C4-2B (cell line): ENCODE data around the gene TBXT.

Experiments used
- H3K27ac ChIP-seq: fragments of 450-650 bp; 2 replicates; pipeline ENCODE4 v1.5.1; 2017
- ZFX ChIP-seq: fragments of 450-650 bp; IDR thresholded peaks from 2 replicates; pipeline ENCODE4 v1.6.1; 2017
- TF ChIP-seq, protein P1 (sequence below): fragments of 450-650 bp; conservative IDR thresholded peaks from 2 replicates; pipeline ENCODE4 v1.5.1; 2017; ENCODE audit warnings: mild to moderate bottlenecking

TBXT gene

DNA sequence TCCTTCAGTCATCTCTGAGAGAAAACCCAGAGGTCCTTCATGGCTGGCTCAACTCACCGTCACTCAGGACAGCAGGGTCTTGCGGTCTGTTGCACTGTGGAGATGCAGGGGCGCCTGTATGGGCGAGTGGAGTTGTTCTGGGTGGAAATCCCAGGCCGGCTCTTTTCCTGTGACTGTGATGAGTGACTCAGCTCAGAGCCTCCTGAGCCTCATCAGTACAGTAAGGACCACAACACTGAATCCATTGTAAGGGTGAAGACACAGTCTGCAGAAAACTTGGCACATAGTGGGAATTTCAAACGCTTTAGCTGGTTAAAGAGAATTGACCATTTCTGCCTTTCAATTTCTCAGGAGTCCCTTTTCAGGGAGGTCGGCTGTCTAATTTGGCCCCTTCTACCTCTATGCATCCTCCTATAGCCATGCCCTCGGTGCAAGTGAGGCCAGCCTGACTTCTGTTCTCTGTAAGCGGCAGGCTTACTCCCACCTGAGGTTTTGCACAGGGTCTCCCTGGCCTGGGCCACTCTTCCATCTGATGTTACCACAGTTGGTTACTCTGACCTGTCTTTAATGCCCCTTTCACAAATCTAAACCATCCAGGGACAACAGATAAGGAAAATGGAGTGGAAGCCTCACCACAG, 35.5 kb upstream of the TBXT start:
- no peak for TF ChIP-seq ZFX
- TF ChIP-seq, protein P1, sequence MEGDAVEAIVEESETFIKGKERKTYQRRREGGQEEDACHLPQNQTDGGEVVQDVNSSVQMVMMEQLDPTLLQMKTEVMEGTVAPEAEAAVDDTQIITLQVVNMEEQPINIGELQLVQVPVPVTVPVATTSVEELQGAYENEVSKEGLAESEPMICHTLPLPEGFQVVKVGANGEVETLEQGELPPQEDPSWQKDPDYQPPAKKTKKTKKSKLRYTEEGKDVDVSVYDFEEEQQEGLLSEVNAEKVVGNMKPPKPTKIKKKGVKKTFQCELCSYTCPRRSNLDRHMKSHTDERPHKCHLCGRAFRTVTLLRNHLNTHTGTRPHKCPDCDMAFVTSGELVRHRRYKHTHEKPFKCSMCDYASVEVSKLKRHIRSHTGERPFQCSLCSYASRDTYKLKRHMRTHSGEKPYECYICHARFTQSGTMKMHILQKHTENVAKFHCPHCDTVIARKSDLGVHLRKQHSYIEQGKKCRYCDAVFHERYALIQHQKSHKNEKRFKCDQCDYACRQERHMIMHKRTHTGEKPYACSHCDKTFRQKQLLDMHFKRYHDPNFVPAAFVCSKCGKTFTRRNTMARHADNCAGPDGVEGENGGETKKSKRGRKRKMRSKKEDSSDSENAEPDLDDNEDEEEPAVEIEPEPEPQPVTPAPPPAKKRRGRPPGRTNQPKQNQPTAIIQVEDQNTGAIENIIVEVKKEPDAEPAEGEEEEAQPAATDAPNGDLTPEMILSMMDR, result no peak
- H3K27ac ChIP-seq, result no peak overlapping the region

DNA sequence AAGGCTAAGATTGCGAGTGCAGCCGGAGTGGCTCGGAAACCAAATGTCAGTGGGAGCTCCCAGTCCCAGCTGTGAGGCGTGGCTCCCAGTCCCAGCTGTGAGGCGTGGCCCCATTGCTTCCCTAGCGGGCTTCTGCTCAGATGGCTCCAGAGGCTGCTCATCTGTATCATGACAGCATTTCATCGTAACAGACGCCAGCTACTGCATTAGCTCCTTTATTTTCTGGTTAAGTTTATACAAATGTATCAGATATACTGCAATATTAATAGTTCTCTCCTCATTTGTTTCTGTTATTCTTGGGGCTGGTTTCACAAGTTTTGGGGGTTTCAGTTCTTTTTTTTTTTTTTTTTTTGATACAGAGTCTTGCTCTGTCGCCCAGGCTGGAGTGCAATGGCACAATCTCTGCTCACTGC, 34.7 kb upstream of the TBXT start:
- no peak overlapping the region for H3K27ac ChIP-seq
- no peak for TF ChIP-seq ZFX
- TF ChIP-seq, protein P1, result no peak

DNA sequence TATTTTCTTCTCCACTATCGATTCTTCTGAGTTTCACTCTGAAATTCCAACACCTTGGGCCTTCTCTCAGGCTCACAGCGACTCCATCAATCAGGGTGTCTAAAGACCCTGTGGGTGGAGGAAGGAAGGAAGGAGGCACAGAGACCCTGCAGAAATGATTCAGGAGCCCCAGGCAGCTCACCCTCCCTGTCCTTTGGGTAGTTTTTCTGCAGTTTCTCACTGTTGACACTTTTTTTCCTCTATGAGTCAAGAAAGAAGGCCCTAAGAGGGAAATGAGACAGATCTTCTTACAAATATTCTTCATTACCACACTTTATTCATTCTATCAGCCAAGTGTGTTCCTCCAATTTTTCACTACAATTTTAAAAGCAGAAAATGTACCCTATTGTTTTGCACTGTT, 34.2 kb upstream of the TBXT start:
- no peak for TF ChIP-seq ZFX
- TF ChIP-seq, protein P1, result no peak
- H3K27ac ChIP-seq, result no peak overlapping the region

DNA sequence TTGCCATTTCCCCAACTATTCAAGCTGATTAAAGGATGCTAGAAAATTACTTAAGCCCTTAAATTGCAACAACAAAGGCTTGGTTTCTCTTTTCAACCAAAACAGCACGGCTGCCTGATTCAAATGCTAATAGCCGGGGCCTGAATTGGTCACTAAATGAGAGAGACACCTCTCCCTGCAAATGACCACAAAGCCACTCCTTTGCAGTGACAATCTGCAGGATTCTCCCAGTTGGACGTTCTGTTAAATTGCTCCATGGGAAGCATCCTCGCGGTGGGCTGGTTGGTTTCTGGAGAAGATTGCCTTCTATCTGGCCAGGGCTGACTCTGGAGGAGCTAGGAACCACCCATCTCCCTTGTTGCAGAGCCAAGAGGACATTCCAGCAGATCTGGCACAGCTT, 29.7 kb upstream of the TBXT start:
- TF ChIP-seq ZFX, result no peak
- TF ChIP-seq, protein P1, result no peak
- no peak overlapping the region for H3K27ac ChIP-seq

DNA sequence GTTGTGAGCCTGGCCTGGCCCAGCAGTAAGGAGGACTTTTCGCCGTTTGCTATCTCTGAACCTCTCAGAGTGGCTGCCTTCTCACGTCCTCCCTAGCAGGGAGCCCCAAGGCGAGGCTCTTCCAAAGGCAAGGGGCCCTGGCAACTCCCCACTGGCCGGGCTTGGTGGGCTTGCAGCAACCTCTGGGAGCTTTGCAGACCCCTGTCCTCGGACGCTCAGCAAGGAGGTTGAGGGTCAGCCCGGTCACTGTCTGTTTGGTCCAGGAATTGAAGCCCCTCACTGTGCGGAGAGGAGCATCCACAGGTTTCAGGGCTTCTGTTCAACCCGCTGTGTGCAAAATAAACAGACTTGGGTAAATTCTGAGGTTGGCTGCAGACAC, 28.2 kb upstream of the TBXT start:
- TF ChIP-seq, protein P1, result no peak
- no peak for TF ChIP-seq ZFX
- H3K27ac ChIP-seq, result no peak overlapping the region

DNA sequence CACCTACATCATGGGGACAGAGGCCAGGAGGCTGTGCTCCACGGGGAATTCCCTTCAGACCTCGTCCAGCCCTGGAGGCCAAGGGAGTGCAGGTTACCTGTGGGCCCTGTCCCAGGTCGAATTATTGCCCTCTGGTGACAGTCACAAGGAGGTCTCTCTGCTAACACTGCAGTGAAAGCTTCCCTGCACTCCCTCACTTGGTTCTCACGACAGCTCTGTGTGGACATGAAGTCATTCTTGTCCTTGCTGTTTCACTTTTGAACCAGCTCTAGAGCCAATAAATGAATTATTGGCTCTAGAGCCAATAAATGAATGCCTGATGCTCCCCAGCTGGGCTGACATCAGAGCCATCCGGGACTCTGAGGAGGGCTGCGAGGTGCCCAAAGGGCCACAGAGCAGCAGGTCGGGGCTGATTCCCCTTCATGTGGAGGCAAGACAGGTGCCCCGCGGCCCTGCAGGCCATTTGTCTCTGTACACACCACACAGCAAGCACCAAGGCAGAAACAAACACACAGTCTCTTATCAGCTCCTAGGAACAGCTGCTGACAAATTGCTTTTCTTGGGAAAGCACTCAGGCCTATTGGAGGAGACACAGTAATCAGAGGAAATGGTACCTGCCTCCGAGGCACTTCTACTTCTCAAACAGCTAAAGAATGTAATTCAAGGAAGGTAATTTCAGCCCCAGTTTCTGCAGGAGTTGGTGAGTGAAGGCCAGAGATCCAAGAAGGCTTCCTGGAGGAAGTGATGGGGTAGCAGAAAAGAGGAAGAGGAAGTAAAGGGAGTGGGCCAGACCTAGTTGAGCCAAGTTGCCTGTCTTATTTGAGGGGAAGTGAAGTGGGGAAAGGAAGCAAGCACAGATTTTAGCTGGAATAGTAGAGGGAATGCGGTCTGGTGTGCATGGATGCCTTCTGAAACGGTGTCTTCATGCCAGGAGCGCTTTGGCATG, 27.5 kb upstream of the TBXT start:
- H3K27ac ChIP-seq, result no peak overlapping the region
- no peak for TF ChIP-seq ZFX
- TF ChIP-seq, protein P1, result no peak

DNA sequence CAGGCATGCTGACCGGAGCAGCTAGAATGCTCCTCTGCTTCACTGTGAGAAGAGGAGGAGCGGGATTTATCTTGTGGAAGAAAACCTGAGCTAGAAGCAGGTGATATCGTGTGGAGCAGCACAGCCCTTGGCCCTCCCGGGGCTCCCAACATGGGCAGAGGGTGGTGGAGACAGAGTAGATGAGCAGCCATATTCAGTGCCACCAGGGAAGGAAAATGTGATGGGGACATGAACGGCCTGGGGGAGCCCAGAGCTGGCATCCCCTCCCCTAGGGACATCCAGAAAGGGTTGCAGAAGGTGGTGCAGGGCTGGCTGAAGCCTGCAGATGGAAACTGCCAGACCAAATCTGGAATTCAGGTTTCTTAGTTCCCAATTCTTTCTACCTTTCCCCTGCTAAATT, 24.9 kb upstream of the TBXT start:
- TF ChIP-seq, protein P1, result no peak
- no peak for TF ChIP-seq ZFX
- H3K27ac ChIP-seq, result no peak overlapping the region
